A673 (cell line): Measurements from ENCODE around the gene APBB1IP. TPM values are rescaled to one million over a fixed set of nuclear protein-coding genes. Genes with fewer than 3 reads are reported as not detected.
"Not testable (repeated sequence)": the region's sequence is repeated elsewhere in the genome, so short reads cannot be mapped to it uniquely, and the experiment has no call there.

ENCODE experiments used
- BruUV-seq: library from RNA; stranded (reverse); fragments of 400-500 nt; replicated peaks from 2 replicates; lab custom pipeline; 2021; lab: Mats Ljungman, UMichigan
- CTCF ChIA-PET: fragments of 300-600 bp; sonication (Branson Sonifier 250); formaldehyde crosslinking; loops from one replicate; lab custom pipeline; 2022; ENCODE audit warnings: antibody characterized with exemption; lab: Charles Lee
- POLR2A ChIA-PET: fragments of 300-600 bp; sonication (Branson Sonifier 250); formaldehyde crosslinking; loops from one replicate; lab custom pipeline; 2022; ENCODE audit warnings: antibody characterized with exemption; ENCODE audit not compliant: low non-redundant PET; lab: Charles Lee
- DNase-seq: peaks from one replicate; pipeline ENCODE4 v3.0.0-alpha.2; 2015; ENCODE audit warnings: low spot score
- H3K27ac ChIP-seq: fragments of 200-600 bp; sonication (generic); 2 replicates; pipeline ENCODE4 v1.5.1; 2016; ENCODE audit warnings: mixed run types, low read depth, mild to moderate bottlenecking, mixed read lengths, antibody characterized with exemption, low read length; ENCODE audit not compliant: poor library complexity, severe bottlenecking
- H3K27me3 ChIP-seq: fragments of 200-600 bp; sonication (generic); replicated peaks from 2 replicates; pipeline ENCODE4 v1.6.1; 2017; ENCODE audit warnings: mixed run types, low read depth, mild to moderate bottlenecking, mixed read lengths, antibody characterized with exemption, low read length; ENCODE audit not compliant: insufficient read depth, poor library complexity
- H3K36me3 ChIP-seq: fragments of 200-600 bp; sonication (generic); 2 replicates; pipeline ENCODE4 v1.6.1; 2016; ENCODE audit warnings: mixed run types, mild to moderate bottlenecking, mixed read lengths, antibody characterized with exemption, low read length; ENCODE audit not compliant: insufficient read depth, poor library complexity, severe bottlenecking
- H3K4me1 ChIP-seq: fragments of 200-600 bp; sonication (generic); 2 replicates; pipeline ENCODE4 v1.6.1; 2017; ENCODE audit warnings: mixed run types, mild to moderate bottlenecking, mixed read lengths, antibody characterized with exemption, low read length; ENCODE audit not compliant: insufficient read depth, poor library complexity, severe bottlenecking
- H3K4me3 ChIP-seq: fragments of 200-600 bp; sonication (generic); 2 replicates; pipeline ENCODE4 v1.5.1; 2016; ENCODE audit warnings: low read depth, mixed run types, mild to moderate bottlenecking, mixed read lengths, low read length; ENCODE audit not compliant: poor library complexity, severe bottlenecking
- H3K9me3 ChIP-seq: fragments of 200-600 bp; sonication (generic); 2 replicates; pipeline ENCODE4 v1.6.1; 2016; ENCODE audit warnings: mixed run types, low read depth, mild to moderate bottlenecking, mixed read lengths, antibody characterized with exemption, low read length; ENCODE audit not compliant: poor library complexity, severe bottlenecking
- EZH2 ChIP-seq: fragments of 200-600 bp; sonication (generic); IDR thresholded peaks from 2 replicates; pipeline ENCODE4 v1.6.1; 2017; ENCODE audit warnings: borderline replicate concordance, low read depth, mild to moderate bottlenecking, mixed read lengths, antibody characterized with exemption, low read length; ENCODE audit not compliant: poor library complexity, severe bottlenecking
- intact Hi-C: fragments of 100-400 bp; cut with micrococcal nuclease; formaldehyde crosslinking; loops from one replicate; pipeline ENCODE4 v1.10.0; 2022; ENCODE audit not compliant: unreplicated experiment
- total RNA-seq: library from RNA; stranded (reverse); gene quantifications from 2 replicates; pipeline ENCODE4 v1.2.3, GENCODE V29; 2021
- TF ChIP-seq, protein P1 (sequence below): fragments of 300-800, 200-600 bp; sonication (generic); conservative IDR thresholded peaks from 2 replicates; pipeline ENCODE4 v1.5.1; 2017; ENCODE audit warnings: low read depth, mild to moderate bottlenecking, antibody characterized with exemption, low read length, moderate library complexity, mixed read lengths

APBB1IP gene
- total RNA-seq, 1 experiment from 2014 or later = not detected

DNA sequence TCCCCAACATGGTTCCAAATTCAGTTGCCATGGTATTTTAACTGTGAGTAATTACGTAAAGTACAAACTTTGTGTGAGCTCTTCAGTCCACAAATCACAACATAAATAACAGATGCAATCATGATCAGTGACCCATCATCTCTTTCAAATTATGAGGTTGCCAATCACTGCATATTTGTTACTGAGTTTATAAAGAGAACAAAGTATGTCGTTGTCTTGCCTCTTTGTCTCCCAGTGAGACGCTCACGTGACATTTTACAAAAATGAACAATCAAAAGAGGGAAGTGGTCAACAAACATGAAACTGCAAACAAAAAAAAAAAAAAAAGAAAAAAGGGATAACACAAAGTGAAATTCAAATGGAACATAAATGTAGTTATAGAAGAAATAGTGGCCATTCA, 136.6 kb downstream of the APBB1IP start:
- Histone ChIP-seq H3K27ac (no peak overlapping the region), H3K27me3 (no peaks in the 10 kb centered on the region), H3K4me1 (no peaks in the 10 kb centered on the region), H3K4me3 (no peak overlapping the region), H3K36me3 (no peaks in the 10 kb centered on the region), H3K9me3 (no peaks in the 10 kb centered on the region)
- ChIA-PET POLR2A (no interaction called here), CTCF (no interaction called here)
- intact Hi-C loops = no loop called here
- TF ChIP-seq, protein P1, sequence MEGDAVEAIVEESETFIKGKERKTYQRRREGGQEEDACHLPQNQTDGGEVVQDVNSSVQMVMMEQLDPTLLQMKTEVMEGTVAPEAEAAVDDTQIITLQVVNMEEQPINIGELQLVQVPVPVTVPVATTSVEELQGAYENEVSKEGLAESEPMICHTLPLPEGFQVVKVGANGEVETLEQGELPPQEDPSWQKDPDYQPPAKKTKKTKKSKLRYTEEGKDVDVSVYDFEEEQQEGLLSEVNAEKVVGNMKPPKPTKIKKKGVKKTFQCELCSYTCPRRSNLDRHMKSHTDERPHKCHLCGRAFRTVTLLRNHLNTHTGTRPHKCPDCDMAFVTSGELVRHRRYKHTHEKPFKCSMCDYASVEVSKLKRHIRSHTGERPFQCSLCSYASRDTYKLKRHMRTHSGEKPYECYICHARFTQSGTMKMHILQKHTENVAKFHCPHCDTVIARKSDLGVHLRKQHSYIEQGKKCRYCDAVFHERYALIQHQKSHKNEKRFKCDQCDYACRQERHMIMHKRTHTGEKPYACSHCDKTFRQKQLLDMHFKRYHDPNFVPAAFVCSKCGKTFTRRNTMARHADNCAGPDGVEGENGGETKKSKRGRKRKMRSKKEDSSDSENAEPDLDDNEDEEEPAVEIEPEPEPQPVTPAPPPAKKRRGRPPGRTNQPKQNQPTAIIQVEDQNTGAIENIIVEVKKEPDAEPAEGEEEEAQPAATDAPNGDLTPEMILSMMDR = no peak
- no peak for TF ChIP-seq EZH2
- DNase-seq = no peak
- no TSS peak for BruUV-seq

DNA sequence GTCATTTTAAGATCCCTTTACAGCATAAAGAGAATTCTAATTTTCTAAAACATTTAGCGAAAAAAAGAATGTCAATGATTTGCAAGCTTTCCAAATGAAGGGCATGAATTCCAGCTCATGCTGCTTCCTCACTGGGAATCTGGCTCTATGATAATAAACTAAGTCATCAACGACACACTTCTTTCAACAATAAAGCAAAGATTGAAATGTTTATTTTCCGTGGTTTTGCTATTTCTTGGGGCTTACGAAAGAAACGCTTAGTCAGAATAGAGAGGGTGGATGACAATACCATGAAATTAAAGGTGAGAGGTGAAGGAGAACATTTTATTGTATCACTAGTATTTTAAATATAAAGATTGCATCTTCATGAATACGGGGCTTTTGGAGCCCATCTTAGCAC, 140.2 kb downstream of the APBB1IP start:
- not testable (repeated sequence) for DNase-seq

DNA sequence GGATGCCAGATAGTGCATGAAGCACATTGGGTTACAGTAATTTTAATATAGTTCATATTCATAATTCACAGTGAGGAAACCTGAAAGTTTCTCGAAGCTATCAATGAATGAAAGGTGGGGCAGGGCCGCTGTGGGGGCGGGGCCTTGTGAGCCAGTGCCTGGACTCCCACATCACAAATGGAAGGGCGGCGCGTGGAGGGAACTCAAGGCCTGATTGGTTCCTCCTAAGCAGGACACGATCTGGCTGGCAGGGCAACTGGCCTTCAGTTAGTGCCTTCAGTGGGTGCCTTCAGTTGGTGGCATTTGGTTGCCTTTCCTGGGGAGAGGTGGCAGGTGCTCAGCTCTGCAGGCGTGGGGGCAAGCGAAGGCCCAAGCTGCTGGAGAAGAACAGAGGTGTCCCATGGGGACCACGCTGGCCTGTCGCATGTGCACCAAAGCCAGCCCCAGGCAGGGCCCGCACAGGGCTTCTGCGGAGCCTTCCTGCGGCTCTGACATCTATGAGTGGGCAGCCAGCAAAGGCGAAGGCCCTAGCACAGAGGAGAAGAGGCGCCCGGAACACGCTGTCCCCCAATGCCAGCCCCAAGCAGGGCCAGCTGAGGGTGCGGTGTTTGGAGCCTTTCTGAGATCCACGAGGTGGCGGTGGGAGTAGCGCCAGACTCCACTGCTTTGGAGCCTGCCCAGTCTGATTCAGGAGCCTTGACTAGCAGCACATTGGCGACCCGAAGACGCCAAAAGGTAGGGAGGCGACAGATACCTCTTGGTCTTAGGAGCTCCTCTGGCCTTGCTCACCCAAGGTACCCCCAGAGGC, 141.3 kb downstream of the APBB1IP start:
- Histone ChIP-seq H3K4me1 (no peaks in the 10 kb centered on the region), H3K9me3 (no peaks in the 10 kb centered on the region), H3K4me3 (no peak overlapping the region), H3K27me3 (no peaks in the 10 kb centered on the region), H3K27ac (no peak overlapping the region), H3K36me3 (no peaks in the 10 kb centered on the region)
- BruUV-seq = no TSS peak
- intact Hi-C loops = no loop called here
- POLR2A ChIA-PET = no interaction called here
- DNase-seq = no peak
- CTCF ChIA-PET = no interaction called here
- TF ChIP-seq, protein P1 = no peak
- TF ChIP-seq EZH2 = no peak

More for the DNA sequence above, 140.2 kb downstream of the APBB1IP start:
- H3K27ac ChIP-seq, H3K36me3 ChIP-seq, BruUV-seq, H3K9me3 ChIP-seq, CTCF ChIA-PET, POLR2A ChIA-PET, H3K4me3 ChIP-seq, H3K4me1 ChIP-seq, intact Hi-C loops, H3K27me3 ChIP-seq: not testable (repeated sequence)

DNA sequence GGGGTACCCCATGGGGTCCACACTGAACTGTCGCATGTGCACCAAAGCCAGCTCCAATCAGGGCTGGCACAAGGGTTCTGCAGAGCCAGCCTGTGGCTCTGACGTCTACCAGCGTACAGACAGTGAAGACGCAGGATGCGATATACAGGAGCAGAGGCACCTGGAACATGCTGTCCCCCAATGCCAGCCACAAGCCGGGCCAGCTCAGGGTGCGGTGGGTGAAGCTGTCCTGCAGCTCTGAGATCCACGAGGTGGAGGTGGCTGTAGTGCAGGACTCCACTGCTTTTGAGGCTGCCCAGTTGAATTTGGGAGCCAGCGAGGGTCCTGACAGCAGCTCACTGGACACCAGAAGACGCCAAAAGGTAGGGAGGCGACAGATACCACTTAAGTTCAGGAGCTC, 148.1 kb downstream of the APBB1IP start:
- ChIA-PET CTCF (no interaction called here), POLR2A (no interaction called here)
- Histone ChIP-seq H3K27ac (no peak overlapping the region), H3K4me1 (no peaks in the 10 kb centered on the region), H3K36me3 (no peaks in the 10 kb centered on the region), H3K27me3 (no peaks in the 10 kb centered on the region), H3K4me3 (no peak overlapping the region), H3K9me3 (no peaks in the 10 kb centered on the region)
- no peak for DNase-seq
- intact Hi-C loops = no loop called here
- TF ChIP-seq, protein P1 = no peak
- TF ChIP-seq EZH2 = no peak
- BruUV-seq = no TSS peak
